ENCODE data around the gene LRP2BP.

DNA sequence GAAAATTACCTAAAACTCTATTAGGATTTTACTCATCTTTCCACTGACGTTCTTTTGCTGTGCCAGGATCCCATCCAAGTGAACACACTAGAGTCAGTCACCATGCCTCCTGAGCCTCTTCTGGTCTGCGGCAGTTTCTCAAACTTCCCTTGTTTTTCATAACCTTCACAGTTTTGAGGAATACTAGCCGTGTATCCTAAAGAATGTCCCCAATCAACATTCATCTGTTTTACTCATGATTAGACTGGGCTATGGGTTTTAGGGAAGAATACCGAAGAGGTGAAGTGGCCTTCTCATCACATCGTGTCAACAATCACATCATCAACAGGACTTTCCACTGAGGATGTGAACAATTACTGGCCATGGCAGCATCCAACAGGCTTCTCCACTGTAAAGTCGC, 4.8 kb downstream of the LRP2BP start:
- TF ChIP-seq CTCF (IDR thresholded peaks at IDR 0.05; ENCODE audit: low read length) (no peak), EZH2 (optimal IDR thresholded peaks at IDR 0.05; ENCODE audit: low read depth, low read length) (no peak), EZH2phosphoT487 (IDR thresholded peaks at IDR 0.05; ENCODE audit: low read length) (no peak)

All from MM.1S (cell line).